WTC11 (cell line): ENCODE results near the gene MECR. TPM values are rescaled to one million over a fixed set of nuclear protein-coding genes. Genes with fewer than 3 reads are reported as not detected.

Source experiments
- ATAC-seq: fragments of 200-7000 bp; cut with Tn5 transposase; 2 replicates; pipeline ENCODE4 v1.10.0; 2021; ENCODE audit warnings: mild to moderate bottlenecking, moderate library complexity
- CTCF ChIA-PET: fragments of 300-600 bp; sonication (Branson Sonifier 250); formaldehyde crosslinking; loops from one replicate; lab custom pipeline; 2021; ENCODE audit warnings: antibody characterized with exemption; lab: Charles Lee
- POLR2A ChIA-PET: fragments of 350-600 bp; sonication (Branson Sonifier 250); formaldehyde crosslinking; loops from one replicate; lab custom pipeline; 2021; ENCODE audit warnings: antibody characterized with exemption; lab: Charles Lee
- DNase-seq: peaks from one replicate; pipeline ENCODE4 v3.0.0; 2021; ENCODE audit warnings: low spot score
- H3K27ac Mint-ChIP-seq: 2 replicates; pipeline ENCODE4 v1.8.0; 2021; ENCODE audit warnings: mixed read lengths
- H3K27me3 Mint-ChIP-seq: 2 replicates; pipeline ENCODE4 v1.8.0; 2021; ENCODE audit warnings: low read depth, mild to moderate bottlenecking, moderate library complexity, mixed read lengths
- H3K36me3 Mint-ChIP-seq: 2 replicates; pipeline ENCODE4 v1.8.0; 2021; ENCODE audit warnings: mixed read lengths
- H3K4me1 Mint-ChIP-seq: 2 replicates; pipeline ENCODE4 v1.8.0; 2022; ENCODE audit warnings: mixed read lengths
- H3K4me3 Mint-ChIP-seq: 2 replicates; pipeline ENCODE4 v1.8.0; 2021; ENCODE audit warnings: mild to moderate bottlenecking, moderate library complexity, mixed read lengths
- H3K9me3 Mint-ChIP-seq: 2 replicates; pipeline ENCODE4 v1.8.0; 2021; ENCODE audit warnings: mixed read lengths
- ATF1 ChIP-seq: sonication (generic); formaldehyde crosslinking; IDR thresholded peaks from 2 replicates; pipeline ENCODE4 v1.8.1; 2023; ENCODE audit warnings: mild to moderate bottlenecking, moderate library complexity, missing genetic modification reagents
- ELF4 ChIP-seq: sonication (generic); formaldehyde crosslinking; IDR thresholded peaks from 2 replicates; pipeline ENCODE4 v1.8.1; 2022; ENCODE audit warnings: low read depth, mild to moderate bottlenecking, moderate library complexity, missing genetic modification reagents
- ERG ChIP-seq: fragments of 250-450 bp; sonication (Bioruptor Pico); IDR thresholded peaks from 2 replicates; pipeline ENCODE4 v1.8.0; 2021; ENCODE audit warnings: mild to moderate bottlenecking
- ETV6 ChIP-seq: sonication (generic); formaldehyde crosslinking; IDR thresholded peaks from 2 replicates; pipeline ENCODE4 v1.8.1; 2022; ENCODE audit warnings: mild to moderate bottlenecking, missing genetic modification reagents
- IRF1 ChIP-seq: sonication (generic); formaldehyde crosslinking; IDR thresholded peaks from 2 replicates; pipeline ENCODE4 v1.8.0; 2023; ENCODE audit warnings: missing genetic modification reagents
- IRF2 ChIP-seq: sonication (generic); formaldehyde crosslinking; IDR thresholded peaks from 2 replicates; pipeline ENCODE4 v1.8.0; 2022; ENCODE audit warnings: low read depth, missing genetic modification reagents, borderline replicate concordance
- JUN ChIP-seq: sonication (generic); formaldehyde crosslinking; IDR thresholded peaks from 2 replicates; pipeline ENCODE4 v1.8.0; 2023; ENCODE audit warnings: mild to moderate bottlenecking, missing genetic modification reagents
- MAX ChIP-seq: sonication (generic); formaldehyde crosslinking; IDR thresholded peaks from 2 replicates; pipeline ENCODE4 v1.8.0; 2022; ENCODE audit warnings: mild to moderate bottlenecking, missing genetic modification reagents
- NFYB ChIP-seq: sonication (generic); formaldehyde crosslinking; conservative IDR thresholded peaks from 2 replicates; pipeline ENCODE4 v1.8.0; 2022; ENCODE audit warnings: low read depth, missing genetic modification reagents
- NR2C2 ChIP-seq: sonication (generic); formaldehyde crosslinking; IDR thresholded peaks from 2 replicates; pipeline ENCODE4 v1.8.0; 2022; ENCODE audit warnings: mild to moderate bottlenecking, missing genetic modification reagents
- PRDM15 ChIP-seq: sonication (generic); formaldehyde crosslinking; IDR thresholded peaks from 2 replicates; pipeline ENCODE4 v1.8.0; 2022; ENCODE audit warnings: missing genetic modification reagents
- STAT6 ChIP-seq: sonication (generic); formaldehyde crosslinking; conservative IDR thresholded peaks from 2 replicates; pipeline ENCODE4 v1.8.1; 2023; ENCODE audit warnings: mild to moderate bottlenecking, low read depth, missing genetic modification reagents, moderate library complexity
- TEAD1 ChIP-seq: sonication (generic); formaldehyde crosslinking; IDR thresholded peaks from 2 replicates; pipeline ENCODE4 v1.8.0; 2022; ENCODE audit warnings: mild to moderate bottlenecking, missing genetic modification reagents
- TEAD4 ChIP-seq: sonication (generic); formaldehyde crosslinking; IDR thresholded peaks from 2 replicates; pipeline ENCODE4 v1.8.0; 2022; ENCODE audit warnings: mild to moderate bottlenecking, missing genetic modification reagents
- TP53 ChIP-seq: sonication (generic); formaldehyde crosslinking; IDR thresholded peaks from 2 replicates; pipeline ENCODE4 v1.8.1; 2023; ENCODE audit warnings: mild to moderate bottlenecking, missing genetic modification reagents
- ZMAT4 ChIP-seq: fragments of 250-450 bp; sonication (Bioruptor Pico); IDR thresholded peaks from 2 replicates; pipeline ENCODE4 v1.9.0; 2021; ENCODE audit warnings: mild to moderate bottlenecking
- ZNF121 ChIP-seq: sonication (generic); formaldehyde crosslinking; IDR thresholded peaks from 2 replicates; pipeline ENCODE4 v1.8.0; 2023; ENCODE audit warnings: missing genetic modification reagents
- ZNF138 ChIP-seq: sonication (generic); formaldehyde crosslinking; conservative IDR thresholded peaks from 2 replicates; pipeline ENCODE4 v1.8.1; 2022; ENCODE audit warnings: mild to moderate bottlenecking, moderate library complexity, missing genetic modification reagents
- ZNF219 ChIP-seq: sonication (generic); formaldehyde crosslinking; IDR thresholded peaks from 2 replicates; pipeline ENCODE4 v1.8.0; 2023; ENCODE audit warnings: missing genetic modification reagents, mild to moderate bottlenecking, borderline replicate concordance
- ZNF281 ChIP-seq: sonication (generic); formaldehyde crosslinking; IDR thresholded peaks from 2 replicates; pipeline ENCODE4 v1.8.0; 2023; ENCODE audit warnings: mild to moderate bottlenecking, missing genetic modification reagents
- total RNA-seq: library from RNA; stranded (reverse); gene quantifications from 3 replicates; pipeline ENCODE4 v1.2.3, GENCODE V29; 2021

MECR gene
- total RNA-seq, 1 experiment from 2014 or later: 37.6 TPM

GRCh38 chr1:29144178-29144577, 86.6 kb downstream of the MECR start:
- no peaks in the 10 kb centered on the region for H3K9me3 Mint-ChIP-seq
- no peak for ATAC-seq
- peak overlapping the region; percentile 76; the same call in 1 of the 2 replicates for H3K27ac Mint-ChIP-seq
- DNase-seq: no peak
- no peak for TF ChIP-seq ZNF121 (CRISPR knock-in tag)
- no peak for TF ChIP-seq NR2C2 (CRISPR knock-in tag)
- TF ChIP-seq ZNF219: no peak
- TF ChIP-seq TEAD4 (CRISPR knock-in tag): no peak
- TF ChIP-seq NFYB (CRISPR knock-in tag): no peak
- no peak for TF ChIP-seq ZNF138 (CRISPR knock-in tag)
- no peak for TF ChIP-seq ERG
- TF ChIP-seq ZMAT4 (CRISPR knock-in tag): no peak
- TF ChIP-seq STAT6: no peak
- no peak for TF ChIP-seq TEAD1 (CRISPR knock-in tag)
- TF ChIP-seq ELF4 (CRISPR knock-in tag): no peak
- TF ChIP-seq MAX (CRISPR knock-in tag): no peak
- TF ChIP-seq ATF1: no peak
- TF ChIP-seq JUN (CRISPR knock-in tag): no peak
- no peak for TF ChIP-seq IRF1 (CRISPR knock-in tag)
- no peak for TF ChIP-seq IRF2 (CRISPR knock-in tag)
- TF ChIP-seq TP53: no peak
- TF ChIP-seq ETV6 (CRISPR knock-in tag): no peak
- no peak for TF ChIP-seq ZNF281 (CRISPR knock-in tag)
- no peak for TF ChIP-seq PRDM15 (CRISPR knock-in tag)
- H3K36me3 Mint-ChIP-seq: peaks cover 45% of the 10 kb centered on the region
- no peaks in the 10 kb centered on the region for H3K27me3 Mint-ChIP-seq
- H3K4me1 Mint-ChIP-seq: no peaks in the 10 kb centered on the region
- no peak overlapping the region for H3K4me3 Mint-ChIP-seq
- CTCF ChIA-PET: interaction anchor here (1.2 kb wide), 1 partner anchor 22 kb away, joined by 4 read pairs; no protein-coding TSS in a partner anchor
- POLR2A ChIA-PET: no interaction called here
